IPS-20b (cell line): ENCODE results near the gene IQCE.
"Not testable (repeated sequence)": the region's sequence is repeated elsewhere in the genome, so short reads cannot be mapped to it uniquely, and the experiment has no call there.

Experiments used
- H3K27ac ChIP-seq: one replicate; pipeline ENCODE4 v1.5.1; 2013; ENCODE audit warnings: low read length
- H3K27me3 ChIP-seq: 2 replicates; pipeline ENCODE4 v1.6.1; 2013; ENCODE audit warnings: mild to moderate bottlenecking, low read length, inconsistent platforms; ENCODE audit not compliant: insufficient read depth
- H3K36me3 ChIP-seq: 2 replicates; pipeline ENCODE4 v1.6.1; 2013; ENCODE audit warnings: low read depth, mild to moderate bottlenecking, inconsistent platforms, low read length, moderate library complexity; ENCODE audit not compliant: insufficient read depth
- H3K4me1 ChIP-seq: 2 replicates; pipeline ENCODE4 v1.6.1; 2013; ENCODE audit warnings: mild to moderate bottlenecking, control low read depth, inconsistent platforms, low read length, moderate library complexity; ENCODE audit not compliant: insufficient read depth
- H3K4me3 ChIP-seq: 2 replicates; pipeline ENCODE4 v1.5.1; 2013; ENCODE audit warnings: mild to moderate bottlenecking, low read length, inconsistent platforms
- H3K9ac ChIP-seq: 2 replicates; pipeline ENCODE4 v1.6.1; 2013; ENCODE audit warnings: low read depth, mild to moderate bottlenecking, inconsistent platforms, low read length, moderate library complexity
- H3K9me3 ChIP-seq: 2 replicates; pipeline ENCODE4 v1.6.1; 2013; ENCODE audit warnings: mild to moderate bottlenecking, low read depth, low read length, inconsistent platforms; ENCODE audit not compliant: insufficient read depth

Gene IQCE

DNA sequence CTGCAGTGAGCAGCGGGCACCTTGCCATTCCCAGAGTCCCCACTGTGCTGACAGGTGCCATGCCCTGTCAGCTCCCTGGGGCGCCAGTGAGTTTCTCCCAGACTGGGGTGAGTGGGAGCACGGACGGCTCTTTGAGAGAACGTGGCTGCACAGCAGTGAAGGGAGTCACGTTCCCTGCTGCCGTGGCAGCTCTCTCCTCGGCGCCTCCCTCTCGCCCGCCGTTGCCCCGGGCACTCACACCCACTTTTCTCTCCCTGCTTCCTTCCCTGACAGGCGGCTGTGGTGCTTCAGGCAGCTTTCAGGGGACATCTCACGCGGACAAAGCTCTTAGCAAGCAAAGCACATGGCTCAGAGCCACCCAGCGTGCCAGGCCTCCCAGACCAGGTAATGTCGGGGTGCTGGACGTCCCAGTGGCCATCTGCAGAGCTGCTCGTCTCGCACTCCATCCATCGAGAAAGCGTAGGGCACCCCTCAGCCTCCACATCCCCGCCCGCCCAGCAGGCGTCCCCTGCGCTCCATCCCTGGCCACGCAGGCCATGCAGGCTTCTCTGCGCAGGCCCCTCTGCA lies 45.9 kb downstream of the IQCE start:
- Histone ChIP-seq H3K9ac (no peak overlapping the region), H3K27ac (no peak overlapping the region), H3K9me3 (no peaks in the 10 kb centered on the region), H3K27me3 (no peaks in the 10 kb centered on the region), H3K4me1 (no peaks in the 10 kb centered on the region; the same call in 1 of the 2 replicates), H3K4me3 (no peak overlapping the region), H3K36me3 (no peaks in the 10 kb centered on the region)

DNA sequence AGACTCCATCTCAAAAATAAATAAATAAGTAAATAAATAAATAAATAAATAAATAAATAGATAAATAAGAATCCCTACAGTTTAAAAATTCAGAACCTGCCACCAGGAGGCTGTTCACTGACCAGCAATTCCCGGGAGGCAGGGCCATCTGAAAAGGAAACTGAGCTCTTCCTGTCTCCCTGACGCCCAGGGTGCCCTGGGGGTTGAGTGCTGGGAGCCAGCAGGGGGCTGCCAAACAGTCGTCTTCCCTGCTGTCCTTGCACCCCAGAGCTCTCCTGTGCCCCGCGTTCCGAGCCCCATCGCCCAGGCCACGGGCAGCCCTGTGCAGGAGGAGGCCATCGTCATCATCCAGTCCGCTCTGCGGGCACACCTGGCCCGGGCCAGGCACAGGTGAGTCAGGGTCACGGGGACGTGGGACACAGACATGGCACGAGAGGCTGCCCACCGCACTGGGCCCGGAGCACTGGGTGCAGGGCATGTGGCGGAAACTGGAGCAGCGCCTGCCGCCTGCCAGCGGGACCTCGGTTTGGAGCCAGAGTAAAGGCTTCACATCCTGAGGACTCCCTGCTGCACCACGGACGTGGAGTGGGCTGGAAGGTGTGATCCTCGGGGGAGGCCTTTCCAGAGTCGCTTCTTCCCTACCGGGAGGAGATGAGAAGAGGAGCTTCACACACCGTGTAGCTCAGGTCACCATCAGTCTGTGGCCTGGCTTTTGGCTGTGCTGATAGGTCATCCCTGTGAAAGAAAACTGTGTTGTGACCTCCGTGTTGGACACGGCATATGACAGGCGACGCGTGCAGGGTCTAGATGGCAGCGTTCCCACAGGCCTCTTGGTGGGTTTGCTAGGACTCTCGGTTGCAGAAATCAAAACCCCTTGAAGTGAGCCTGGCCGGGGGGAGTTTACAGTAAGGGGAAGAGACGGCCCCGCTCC lies 47.1 kb downstream of the IQCE start:
- Histone ChIP-seq H3K9ac (no peak overlapping the region), H3K4me1 (no peaks in the 10 kb centered on the region; the same call in 1 of the 2 replicates), H3K27me3 (no peaks in the 10 kb centered on the region)

DNA sequence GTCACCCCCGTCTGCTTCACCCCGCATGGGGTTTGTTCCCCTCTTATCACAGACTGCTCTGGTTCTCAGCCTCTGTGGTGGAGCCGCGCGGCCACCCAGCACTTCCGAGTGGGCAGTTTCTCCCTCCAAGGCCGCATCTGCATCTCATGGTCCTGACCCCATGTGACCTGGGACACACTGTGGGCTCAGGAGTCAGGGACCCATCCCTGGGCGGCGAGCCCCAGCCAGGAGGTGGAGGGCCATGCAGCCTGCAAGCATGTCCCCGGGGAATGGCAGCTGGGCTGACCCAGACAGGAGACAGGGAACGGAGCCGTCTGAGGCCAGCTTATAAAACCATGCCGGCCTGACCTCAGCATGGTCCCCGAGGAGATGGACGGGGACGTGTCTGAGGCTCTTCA lies 47.8 kb downstream of the IQCE start:
- Histone ChIP-seq H3K36me3 (no peaks in the 10 kb centered on the region), H3K9ac (no peak overlapping the region), H3K9me3 (no peaks in the 10 kb centered on the region), H3K4me3 (no peak overlapping the region), H3K27me3 (no peaks in the 10 kb centered on the region), H3K4me1 (no peaks in the 10 kb centered on the region; the same call in 1 of the 2 replicates), H3K27ac (no peak overlapping the region)

More for the DNA sequence above, 47.1 kb downstream of the IQCE start:
- Histone ChIP-seq H3K27ac (no peak overlapping the region), H3K9me3 (no peaks in the 10 kb centered on the region), H3K4me3 (no peak overlapping the region), H3K36me3 (no peaks in the 10 kb centered on the region)

DNA sequence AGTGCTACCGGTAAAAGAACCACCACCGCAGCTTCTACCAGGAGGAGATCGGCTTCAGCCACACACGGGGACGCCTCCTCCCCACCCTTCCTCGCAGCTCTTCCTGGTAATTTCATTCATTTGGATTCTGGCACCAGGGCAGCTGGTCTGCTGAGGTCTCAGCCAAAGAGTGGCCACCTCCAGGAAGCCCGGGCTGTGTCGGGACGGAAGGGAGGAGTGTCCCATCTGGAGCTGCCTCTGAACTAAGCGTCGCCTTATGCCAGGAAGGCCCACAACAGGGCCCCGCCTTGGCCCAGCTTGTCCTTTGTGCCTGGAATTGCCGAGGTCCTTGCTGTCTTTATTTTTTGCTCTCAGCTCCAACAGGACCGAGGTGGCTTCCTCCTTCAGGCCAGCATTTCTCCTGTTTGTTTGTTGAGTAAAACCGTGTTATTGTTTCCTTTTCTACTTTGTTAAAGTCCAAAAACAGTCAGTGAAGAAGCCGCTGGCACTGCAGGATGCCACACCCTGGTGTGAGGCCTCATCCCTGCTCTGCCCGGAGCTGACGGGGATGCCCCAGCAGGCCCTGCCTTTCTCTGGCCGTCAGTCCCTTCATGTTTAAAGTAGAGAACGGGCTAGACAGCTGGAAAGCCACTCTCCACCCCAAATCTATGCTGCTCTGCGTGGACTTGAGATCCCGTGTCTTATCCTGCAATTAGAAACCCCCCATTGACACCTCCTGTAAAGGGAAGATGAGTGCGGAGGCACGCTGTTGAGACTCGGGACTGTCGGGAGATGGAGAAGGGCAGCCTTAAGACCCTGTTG lies 48.5 kb downstream of the IQCE start:
- Histone ChIP-seq H3K9ac (no peak overlapping the region), H3K9me3 (no peaks in the 10 kb centered on the region), H3K4me3 (no peak overlapping the region), H3K4me1 (no peaks in the 10 kb centered on the region; the same call in 1 of the 2 replicates), H3K27me3 (no peaks in the 10 kb centered on the region), H3K27ac (no peak overlapping the region), H3K36me3 (no peaks in the 10 kb centered on the region)

DNA sequence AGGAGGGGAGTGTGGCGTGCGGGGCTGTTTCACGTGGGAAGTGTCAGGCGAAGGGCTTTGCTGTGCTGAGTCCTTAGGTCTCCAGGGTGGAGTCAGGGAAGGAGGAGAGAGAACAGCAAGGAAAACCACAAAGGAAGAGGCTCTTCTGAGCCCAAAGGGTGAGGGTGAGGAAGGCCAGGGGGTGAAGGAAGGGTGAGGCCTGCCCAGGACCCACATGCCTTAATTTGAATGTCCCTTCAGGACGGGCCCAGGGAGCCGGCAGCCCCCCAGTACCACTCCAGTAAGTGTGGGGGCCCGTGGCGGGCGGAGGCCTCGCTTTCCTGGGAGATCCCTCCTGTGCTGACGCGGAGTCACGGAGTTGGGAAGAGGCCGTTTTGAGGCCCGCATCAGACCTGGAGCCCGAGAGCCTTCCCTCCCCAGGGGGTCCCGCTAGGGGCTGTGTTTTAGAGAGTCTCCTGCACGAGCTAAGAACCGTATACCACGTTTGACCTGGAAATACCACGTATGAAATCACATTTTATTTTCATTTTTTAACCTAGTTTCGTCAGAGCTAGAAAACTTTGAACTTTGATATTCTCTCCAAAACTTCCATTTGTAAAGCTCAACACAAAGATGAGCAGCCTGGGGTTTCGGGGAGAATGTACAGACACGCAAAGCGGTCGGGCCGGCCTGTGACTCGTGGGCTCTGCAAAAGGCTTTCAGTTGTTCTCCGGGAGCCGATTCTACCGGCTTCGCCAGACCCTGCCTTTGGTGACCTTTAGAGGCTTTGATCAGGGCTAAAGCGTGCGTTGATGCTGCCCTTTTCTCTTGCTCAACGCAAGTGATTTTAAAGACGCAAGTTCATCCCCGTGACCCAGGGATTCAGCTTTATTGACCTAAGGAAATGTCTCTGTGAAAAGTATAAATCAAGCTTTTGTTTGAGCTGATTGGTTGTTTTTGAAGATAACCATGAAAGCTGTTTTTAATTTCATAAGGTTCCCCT lies 49.4 kb downstream of the IQCE start:
- no peak overlapping the region for H3K4me3 ChIP-seq
- H3K9ac ChIP-seq = no peak overlapping the region
- H3K27me3 ChIP-seq = no peaks in the 10 kb centered on the region
- no peaks in the 10 kb centered on the region for H3K36me3 ChIP-seq
- H3K4me1 ChIP-seq = no peaks in the 10 kb centered on the region; the same call in 1 of the 2 replicates
- no peak overlapping the region for H3K27ac ChIP-seq
- no peaks in the 10 kb centered on the region for H3K9me3 ChIP-seq

DNA sequence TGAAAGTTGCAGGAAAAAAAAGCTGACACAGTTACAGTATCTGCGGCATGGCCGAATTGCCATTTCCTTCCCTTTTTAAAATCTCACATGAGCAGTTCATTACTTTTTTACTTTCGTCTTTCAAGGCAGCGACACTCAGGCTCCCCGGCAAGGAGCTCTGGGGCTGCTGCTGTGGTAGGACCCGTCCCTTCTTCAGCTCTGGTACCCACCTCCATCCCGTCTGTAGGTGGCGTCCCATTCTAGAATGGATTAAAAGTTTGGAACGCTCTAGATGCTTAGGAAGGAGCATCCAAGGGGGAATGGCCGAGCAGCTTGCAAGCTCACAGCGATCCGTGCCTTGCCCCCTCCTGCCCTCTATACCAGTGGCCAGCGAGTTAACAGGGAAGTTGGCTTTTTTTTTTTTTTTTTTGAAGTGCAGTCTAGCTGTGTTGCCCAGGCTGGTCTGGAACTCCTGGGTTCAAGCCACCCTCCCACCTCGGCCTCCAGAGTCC lies 50.2 kb downstream of the IQCE start:
- H3K27me3 ChIP-seq = no peaks in the 10 kb centered on the region
- H3K4me1 ChIP-seq = no peaks in the 10 kb centered on the region; the same call in 1 of the 2 replicates
- no peak overlapping the region for H3K9ac ChIP-seq
- H3K9me3 ChIP-seq = no peaks in the 10 kb centered on the region
- H3K27ac ChIP-seq = no peak overlapping the region
- H3K4me3 ChIP-seq = no peak overlapping the region
- H3K36me3 ChIP-seq = no peaks in the 10 kb centered on the region

DNA sequence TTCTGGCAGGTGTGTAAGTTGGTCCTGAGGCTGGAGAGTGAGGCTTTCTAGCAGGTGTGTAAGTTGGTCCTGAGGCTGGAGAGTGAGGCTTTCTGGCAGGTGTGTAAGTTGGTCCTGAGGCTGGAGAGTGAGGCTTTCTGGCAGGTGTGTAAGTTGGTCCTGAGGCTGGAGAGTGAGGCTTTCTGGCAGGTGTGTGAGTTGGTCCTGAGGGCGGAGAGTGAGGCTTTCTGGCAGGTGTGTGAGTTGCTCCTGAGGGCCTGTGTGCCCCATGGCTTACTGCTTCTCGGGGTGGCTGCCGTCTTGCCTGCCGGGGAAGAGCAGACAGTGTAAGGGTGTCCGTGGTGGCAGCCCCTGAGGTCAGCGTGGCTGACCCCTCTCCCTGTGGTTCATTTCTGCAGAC lies 50.9 kb downstream of the IQCE start:
- H3K9me3 ChIP-seq, H3K4me3 ChIP-seq, H3K9ac ChIP-seq, H3K27me3 ChIP-seq, H3K27ac ChIP-seq, H3K4me1 ChIP-seq, H3K36me3 ChIP-seq: not testable (repeated sequence)

DNA sequence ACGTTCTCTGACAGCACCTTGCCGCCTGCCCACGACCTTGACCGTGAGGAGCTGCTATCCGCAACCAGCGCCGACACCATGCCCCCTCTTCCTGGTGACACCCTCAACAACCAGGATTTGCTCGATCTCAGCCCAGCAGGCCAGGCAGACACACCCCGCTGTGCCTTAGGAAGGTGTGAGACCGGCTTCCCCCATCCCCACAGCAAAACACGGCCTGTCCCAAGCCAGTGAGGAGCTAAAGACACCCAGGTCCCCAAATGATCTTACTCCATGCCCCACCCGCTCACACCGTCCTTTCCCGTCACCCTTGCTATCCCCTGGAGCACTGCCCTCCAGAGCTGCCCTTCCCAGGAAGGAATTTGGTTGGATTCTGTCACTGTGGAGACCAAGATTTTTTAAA lies 51.7 kb downstream of the IQCE start:
- no peaks in the 10 kb centered on the region for H3K36me3 ChIP-seq
- no peaks in the 10 kb centered on the region for H3K27me3 ChIP-seq
- no peak overlapping the region for H3K27ac ChIP-seq
- no peaks in the 10 kb centered on the region for H3K9me3 ChIP-seq
- no peaks in the 10 kb centered on the region; the same call in 1 of the 2 replicates for H3K4me1 ChIP-seq
- H3K4me3 ChIP-seq = no peak overlapping the region
- no peak overlapping the region for H3K9ac ChIP-seq

DNA sequence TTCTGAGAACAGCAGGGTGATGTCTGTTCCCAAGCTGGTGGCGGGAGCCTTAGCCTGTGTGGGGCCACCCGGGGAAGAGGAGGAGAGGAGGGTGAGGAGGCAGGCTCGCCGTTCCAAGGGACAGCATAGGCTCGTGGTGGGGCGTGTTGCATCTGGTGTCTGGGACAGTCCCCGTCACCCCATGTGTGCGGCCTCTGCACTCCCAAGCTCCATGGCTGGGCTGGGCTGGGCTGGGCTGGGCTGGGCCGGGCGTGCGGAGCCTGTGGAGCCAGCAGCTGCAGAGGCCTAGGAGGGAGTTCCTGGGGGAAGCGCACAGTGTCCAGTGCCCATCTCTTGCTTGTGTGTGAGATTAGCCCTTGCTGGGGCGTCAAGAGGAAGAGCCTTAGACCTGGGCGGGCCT lies 52.1 kb downstream of the IQCE start:
- Histone ChIP-seq H3K4me3 (no peak overlapping the region), H3K27ac (no peak overlapping the region), H3K27me3 (no peaks in the 10 kb centered on the region), H3K36me3 (no peaks in the 10 kb centered on the region), H3K4me1 (no peaks in the 10 kb centered on the region; the same call in 1 of the 2 replicates), H3K9me3 (no peaks in the 10 kb centered on the region), H3K9ac (no peak overlapping the region)

DNA sequence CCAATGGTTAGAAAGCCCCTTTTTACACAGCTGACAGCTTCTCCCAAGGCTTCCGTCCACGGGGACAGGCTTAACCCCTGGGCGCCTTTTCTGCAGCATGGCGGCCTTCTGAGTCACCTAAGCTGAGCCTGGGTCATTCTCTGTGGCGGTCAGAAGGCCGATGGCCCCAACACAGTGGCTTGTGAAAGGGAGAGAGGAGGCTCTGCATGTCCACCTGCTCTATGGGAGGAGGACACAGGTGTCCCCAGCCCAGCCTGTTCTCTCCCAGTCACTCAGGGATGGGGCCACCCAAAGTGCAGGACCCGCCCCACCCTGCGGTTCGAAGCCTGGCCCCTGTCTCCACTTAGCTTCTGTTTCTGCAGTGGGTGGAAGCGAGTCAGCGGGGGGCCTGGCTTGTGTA lies 52.6 kb downstream of the IQCE start:
- no peak overlapping the region for H3K9ac ChIP-seq
- H3K4me1 ChIP-seq = no peaks in the 10 kb centered on the region; the same call in 1 of the 2 replicates
- H3K9me3 ChIP-seq = no peaks in the 10 kb centered on the region
- no peak overlapping the region for H3K4me3 ChIP-seq
- H3K27ac ChIP-seq = no peak overlapping the region
- no peaks in the 10 kb centered on the region for H3K27me3 ChIP-seq
- no peaks in the 10 kb centered on the region for H3K36me3 ChIP-seq
